Neural crest cell (in vitro differentiated cells): ENCODE measurements around the gene BABAM2. TPM values are rescaled to one million over a fixed set of nuclear protein-coding genes. Genes with fewer than 3 reads are reported as not detected.

Source experiments
- DNase-seq: peaks from one replicate; pipeline ENCODE4 v3.0.0; 2021; ENCODE audit warnings: low read depth, mixed read lengths, low spot score
- H3K27ac Mint-ChIP-seq: one replicate; pipeline ENCODE4 v1.8.0; 2021; ENCODE audit warnings: mild to moderate bottlenecking, mixed read lengths; ENCODE audit not compliant: unreplicated experiment
- H3K27me3 Mint-ChIP-seq: 2 replicates; pipeline ENCODE4 v1.8.0; 2021; ENCODE audit warnings: low read depth, mild to moderate bottlenecking, mixed read lengths
- H3K36me3 Mint-ChIP-seq: 2 replicates; pipeline ENCODE4 v1.8.0; 2021; ENCODE audit warnings: low read depth, mild to moderate bottlenecking, mixed read lengths
- H3K4me1 Mint-ChIP-seq: 2 replicates; pipeline ENCODE4 v1.8.0; 2021; ENCODE audit warnings: mixed read lengths
- H3K4me3 Mint-ChIP-seq: one replicate; pipeline ENCODE4 v1.8.0; 2021; ENCODE audit warnings: mild to moderate bottlenecking, mixed read lengths
- H3K9me3 Mint-ChIP-seq: 2 replicates; pipeline ENCODE4 v1.8.0; 2021; ENCODE audit warnings: mixed read lengths
- total RNA-seq: library from RNA; stranded (reverse); gene quantifications from 2 replicates; pipeline ENCODE4 v1.2.1, GENCODE V29; 2021
- TF ChIP-seq, protein P1 (sequence below): fragments of 200-600 bp; sonication (generic); conservative IDR thresholded peaks from 2 replicates; pipeline ENCODE4 v1.5.0; 2021; ENCODE audit warnings: antibody characterized with exemption, mild to moderate bottlenecking

BABAM2 gene
- total RNA-seq, 1 donor from 2014 or later, result 28.6 TPM

DNA sequence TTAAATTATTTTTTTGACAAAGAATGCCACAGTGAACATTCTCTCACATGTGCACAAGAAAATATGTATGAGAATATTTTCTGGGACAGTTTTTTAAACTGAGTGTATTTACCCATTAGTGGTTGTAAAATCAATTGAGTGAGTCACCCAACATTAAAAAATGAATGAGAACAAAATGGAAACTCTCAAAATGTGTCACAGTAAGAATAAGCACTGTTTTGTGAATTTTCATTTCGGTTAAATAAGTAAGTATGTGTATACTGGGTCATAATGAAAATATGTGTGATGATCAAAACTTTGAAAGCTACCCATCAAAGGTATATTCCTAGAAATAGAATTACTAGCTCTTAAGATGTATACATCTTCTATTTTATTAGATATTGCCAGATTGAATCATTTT lies 11.6 kb downstream of the BABAM2 start:
- no peak for DNase-seq
- TF ChIP-seq, protein P1, sequence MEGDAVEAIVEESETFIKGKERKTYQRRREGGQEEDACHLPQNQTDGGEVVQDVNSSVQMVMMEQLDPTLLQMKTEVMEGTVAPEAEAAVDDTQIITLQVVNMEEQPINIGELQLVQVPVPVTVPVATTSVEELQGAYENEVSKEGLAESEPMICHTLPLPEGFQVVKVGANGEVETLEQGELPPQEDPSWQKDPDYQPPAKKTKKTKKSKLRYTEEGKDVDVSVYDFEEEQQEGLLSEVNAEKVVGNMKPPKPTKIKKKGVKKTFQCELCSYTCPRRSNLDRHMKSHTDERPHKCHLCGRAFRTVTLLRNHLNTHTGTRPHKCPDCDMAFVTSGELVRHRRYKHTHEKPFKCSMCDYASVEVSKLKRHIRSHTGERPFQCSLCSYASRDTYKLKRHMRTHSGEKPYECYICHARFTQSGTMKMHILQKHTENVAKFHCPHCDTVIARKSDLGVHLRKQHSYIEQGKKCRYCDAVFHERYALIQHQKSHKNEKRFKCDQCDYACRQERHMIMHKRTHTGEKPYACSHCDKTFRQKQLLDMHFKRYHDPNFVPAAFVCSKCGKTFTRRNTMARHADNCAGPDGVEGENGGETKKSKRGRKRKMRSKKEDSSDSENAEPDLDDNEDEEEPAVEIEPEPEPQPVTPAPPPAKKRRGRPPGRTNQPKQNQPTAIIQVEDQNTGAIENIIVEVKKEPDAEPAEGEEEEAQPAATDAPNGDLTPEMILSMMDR, result no peak
- no peaks in the 10 kb centered on the region for H3K4me1 Mint-ChIP-seq
- H3K27me3 Mint-ChIP-seq, result no peaks in the 10 kb centered on the region
- peaks cover 6% of the 10 kb centered on the region for H3K36me3 Mint-ChIP-seq
- no peak overlapping the region for H3K27ac Mint-ChIP-seq
- no peaks in the 10 kb centered on the region for H3K9me3 Mint-ChIP-seq
- H3K4me3 Mint-ChIP-seq, result no peak overlapping the region

GRCh38 chr2:27903018-27903417 lies 12.5 kb downstream of the BABAM2 start:
- no peaks in the 10 kb centered on the region for H3K4me1 Mint-ChIP-seq
- H3K9me3 Mint-ChIP-seq, result no peaks in the 10 kb centered on the region
- TF ChIP-seq, protein P1, result no peak
- H3K27ac Mint-ChIP-seq, result no peak overlapping the region
- H3K27me3 Mint-ChIP-seq, result no peaks in the 10 kb centered on the region
- no peak for DNase-seq
- peaks cover 6% of the 10 kb centered on the region for H3K36me3 Mint-ChIP-seq
- H3K4me3 Mint-ChIP-seq, result no peak overlapping the region

- DNase-seq, result no peak
- Mint-ChIP-seq H3K36me3 (peaks cover 6% of the 10 kb centered on the region), H3K27me3 (no peaks in the 10 kb centered on the region), H3K4me3 (no peak overlapping the region), H3K9me3 (no peaks in the 10 kb centered on the region), H3K27ac (no peak overlapping the region), H3K4me1 (no peaks in the 10 kb centered on the region)
- TF ChIP-seq, protein P1, result no peak
These were observed 13.3 kb downstream of the BABAM2 start for GRCh38 chr2:27903649-27904404.

- Mint-ChIP-seq H3K4me3 (no peak overlapping the region), H3K27me3 (no peaks in the 10 kb centered on the region), H3K4me1 (no peaks in the 10 kb centered on the region), H3K27ac (no peak overlapping the region), H3K36me3 (peaks cover 6% of the 10 kb centered on the region), H3K9me3 (no peaks in the 10 kb centered on the region)
- no peak for DNase-seq
- TF ChIP-seq, protein P1, result no peak
These were observed 13.8 kb downstream of the BABAM2 start for GRCh38 chr2:27904405-27904665.

DNA sequence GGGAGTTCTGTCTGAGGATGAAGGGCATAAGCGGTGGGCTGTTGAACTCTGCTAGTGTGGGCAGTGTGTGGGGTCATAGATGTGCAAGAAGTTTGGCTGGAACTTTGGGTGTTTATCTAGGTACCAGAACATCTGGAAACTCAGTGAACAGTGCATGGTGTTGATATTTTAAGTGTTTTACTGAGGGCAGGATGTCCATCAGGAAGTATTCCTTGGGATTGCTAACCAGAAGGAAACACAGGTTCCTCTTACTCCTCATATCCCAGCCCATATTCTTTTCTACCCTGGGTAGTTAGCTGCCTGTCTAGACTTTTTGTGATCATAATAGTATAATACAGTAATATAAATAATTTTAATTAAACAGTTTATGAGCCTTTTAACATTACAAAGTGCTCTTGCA lies 15.5 kb downstream of the BABAM2 start:
- H3K27ac Mint-ChIP-seq, result no peak overlapping the region
- TF ChIP-seq, protein P1, result no peak
- H3K4me3 Mint-ChIP-seq, result no peak overlapping the region
- H3K36me3 Mint-ChIP-seq, result peaks cover 6% of the 10 kb centered on the region
- no peak for DNase-seq
- no peaks in the 10 kb centered on the region for H3K9me3 Mint-ChIP-seq
- no peaks in the 10 kb centered on the region for H3K27me3 Mint-ChIP-seq
- peaks cover 4% of the 10 kb centered on the region for H3K4me1 Mint-ChIP-seq
